Adipocyte (in vitro differentiated cells): Measurements from ENCODE around the gene SMPD3.

Source experiments
- DNase-seq: peaks from one replicate; pipeline ENCODE4 v3.0.0-alpha.2; 2015; ENCODE audit warnings: low read depth
- H3K27me3 ChIP-seq: replicated peaks from 2 replicates; pipeline ENCODE4 v1.7.0; 2013; ENCODE audit warnings: mild to moderate bottlenecking, low read length, moderate library complexity; ENCODE audit not compliant: control insufficient read depth, insufficient read depth
- H3K36me3 ChIP-seq: 2 replicates; pipeline ENCODE4 v1.7.0; 2013; ENCODE audit warnings: low read length, mild to moderate bottlenecking, moderate library complexity; ENCODE audit not compliant: control insufficient read depth, insufficient read depth, severe bottlenecking
- H3K4me1 ChIP-seq: 2 replicates; pipeline ENCODE4 v1.7.0; 2013; ENCODE audit warnings: mild to moderate bottlenecking, low read length, moderate library complexity; ENCODE audit not compliant: control insufficient read depth, insufficient read depth
- H3K4me3 ChIP-seq: 2 replicates; pipeline ENCODE4 v1.7.0; 2013; ENCODE audit warnings: mild to moderate bottlenecking, low read length, moderate library complexity
- H3K9ac ChIP-seq: 2 replicates; pipeline ENCODE4 v1.7.0; 2013; ENCODE audit warnings: mild to moderate bottlenecking, low read length, moderate library complexity
- H3K9me3 ChIP-seq: 2 replicates; pipeline ENCODE4 v1.7.0; 2013; ENCODE audit warnings: mild to moderate bottlenecking, low read length, moderate library complexity; ENCODE audit not compliant: control insufficient read depth

SMPD3 gene

GRCh38 chr16:68429076-68429854 is 19.0 kb downstream of the SMPD3 start:
- H3K27me3 ChIP-seq: peaks cover 63% of the 10 kb centered on the region
- no peak overlapping the region for H3K9ac ChIP-seq
- H3K4me3 ChIP-seq: no peak overlapping the region
- DNase-seq: no peak
- H3K9me3 ChIP-seq: no peaks in the 10 kb centered on the region
- H3K4me1 ChIP-seq: peaks cover 2% of the 10 kb centered on the region
- no peaks in the 10 kb centered on the region for H3K36me3 ChIP-seq

- Histone ChIP-seq H3K36me3 (no peaks in the 10 kb centered on the region), H3K27me3 (peaks cover 68% of the 10 kb centered on the region), H3K9ac (no peak overlapping the region), H3K4me3 (no peak overlapping the region), H3K9me3 (no peaks in the 10 kb centered on the region), H3K4me1 (peaks cover 2% of the 10 kb centered on the region)
- no peak for DNase-seq
Observed at GRCh38 chr16:68427649-68428303, 20.5 kb downstream of the SMPD3 start.

DNA sequence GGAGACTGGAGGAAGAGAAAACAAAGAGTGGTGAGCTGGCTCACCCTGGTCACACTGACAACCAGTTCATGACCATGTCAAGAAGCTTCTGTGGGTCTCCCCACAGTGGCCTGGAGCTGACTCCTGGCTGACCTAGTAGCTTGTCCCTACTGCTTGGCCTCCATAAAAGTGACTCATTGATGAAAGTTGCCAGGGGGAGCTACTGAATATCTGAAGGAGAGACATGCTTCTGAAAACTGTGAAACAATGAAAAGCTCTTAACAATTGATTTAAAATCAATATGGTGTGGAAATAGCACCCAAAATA is 22.0 kb downstream of the SMPD3 start:
- H3K36me3 ChIP-seq: no peaks in the 10 kb centered on the region
- peaks cover 2% of the 10 kb centered on the region for H3K4me1 ChIP-seq
- H3K27me3 ChIP-seq: peaks cover 73% of the 10 kb centered on the region
- H3K9ac ChIP-seq: no peak overlapping the region
- no peaks in the 10 kb centered on the region for H3K9me3 ChIP-seq
- H3K4me3 ChIP-seq: no peak overlapping the region
- DNase-seq: no peak

DNA sequence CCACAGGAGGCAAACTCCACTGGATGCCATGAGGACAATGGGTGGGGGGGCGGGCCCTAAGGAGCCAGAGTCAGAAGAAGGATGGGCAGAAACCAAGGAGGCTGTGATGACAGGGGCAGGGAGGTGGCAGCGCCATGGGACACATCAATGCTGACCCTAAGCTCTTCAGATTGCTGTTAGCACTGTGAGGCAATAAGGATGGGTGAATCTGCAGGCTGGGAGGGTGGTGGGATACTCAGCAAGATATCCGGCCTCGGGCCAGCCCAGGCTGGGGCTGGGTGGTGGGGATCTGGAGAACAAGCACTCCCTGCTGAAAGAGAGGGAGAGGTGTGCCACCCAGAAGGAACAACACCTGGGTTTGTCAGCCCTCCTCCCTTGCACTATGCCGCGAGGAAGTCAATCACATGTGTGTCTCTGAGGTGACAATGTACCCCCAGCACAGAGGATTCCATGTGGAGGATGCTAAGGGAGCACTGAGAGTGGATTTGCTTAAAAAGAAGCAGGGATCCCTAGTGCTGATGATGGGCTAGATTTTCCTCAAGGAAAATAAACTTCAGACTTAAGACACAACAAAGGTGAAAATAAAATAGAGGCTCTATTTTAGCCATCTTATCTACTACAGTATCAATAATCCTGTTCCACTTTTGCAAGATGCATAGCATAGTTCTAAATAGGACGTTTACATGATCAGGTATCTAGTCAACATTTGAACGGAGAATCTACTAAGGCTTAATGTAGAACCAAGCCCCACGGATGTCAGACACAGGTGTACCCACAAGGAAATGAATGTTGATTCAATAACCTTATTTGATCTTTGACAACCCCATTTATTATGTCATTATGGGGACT is 22.6 kb downstream of the SMPD3 start:
- Histone ChIP-seq H3K36me3 (no peaks in the 10 kb centered on the region), H3K4me3 (no peak overlapping the region), H3K9ac (no peak overlapping the region), H3K27me3 (peaks cover 69% of the 10 kb centered on the region), H3K4me1 (peaks cover 2% of the 10 kb centered on the region), H3K9me3 (no peaks in the 10 kb centered on the region)
- DNase-seq: no peak

DNA sequence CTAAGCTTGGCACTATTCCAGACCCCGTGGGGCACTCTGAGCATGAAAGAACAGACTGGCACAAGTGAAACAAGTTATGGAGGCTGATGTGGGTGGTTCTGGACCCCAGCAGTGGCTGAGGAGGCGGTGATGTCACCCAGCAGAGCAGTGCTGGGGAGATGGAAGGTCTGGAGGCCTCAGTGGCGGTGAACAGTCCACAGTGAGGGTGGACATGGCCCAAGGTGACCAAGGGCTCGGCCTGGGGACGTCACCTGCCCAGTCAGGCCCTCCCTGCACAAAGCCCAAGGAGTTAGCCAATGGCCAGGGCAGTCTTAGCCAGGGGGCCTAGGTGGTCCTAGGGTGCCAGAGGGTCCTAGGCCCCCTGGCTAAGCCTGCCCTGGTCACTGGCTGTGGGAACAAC is 24.5 kb downstream of the SMPD3 start:
- Histone ChIP-seq H3K27me3 (peaks cover 59% of the 10 kb centered on the region), H3K9me3 (no peaks in the 10 kb centered on the region), H3K36me3 (no peaks in the 10 kb centered on the region), H3K4me1 (peaks cover 2% of the 10 kb centered on the region), H3K9ac (no peak overlapping the region), H3K4me3 (no peak overlapping the region)
- no peak for DNase-seq

DNA sequence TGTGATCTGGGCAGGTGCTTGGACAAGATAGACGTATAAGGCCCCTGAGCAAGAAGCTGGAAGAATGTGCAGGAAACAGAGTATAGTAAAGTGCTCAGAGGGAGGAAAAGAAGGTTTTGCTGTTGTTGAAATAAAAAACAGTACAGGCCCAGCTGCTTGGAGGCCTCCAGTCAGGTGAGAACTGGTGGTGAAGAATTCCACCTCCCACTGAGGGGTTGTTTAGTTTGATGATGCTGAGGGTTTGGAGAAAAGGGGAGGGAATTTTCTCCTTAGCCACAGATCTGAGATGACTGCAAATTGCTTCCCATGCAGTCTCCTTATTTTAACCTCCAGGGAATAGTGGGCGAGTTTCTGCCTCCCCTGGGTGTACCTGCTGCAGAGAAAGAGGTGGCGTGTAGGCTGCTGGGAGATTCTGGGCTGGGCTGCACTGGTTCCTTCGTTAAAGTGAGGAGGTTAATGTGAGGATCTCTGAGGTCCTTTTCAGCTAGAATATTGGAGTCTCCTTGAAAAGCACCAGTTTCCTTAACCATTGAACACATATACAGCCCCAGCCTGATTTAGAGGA is 25.8 kb downstream of the SMPD3 start:
- no peak overlapping the region for H3K4me3 ChIP-seq
- H3K27me3 ChIP-seq: peaks cover 51% of the 10 kb centered on the region
- no peaks in the 10 kb centered on the region for H3K9me3 ChIP-seq
- no peaks in the 10 kb centered on the region for H3K36me3 ChIP-seq
- H3K9ac ChIP-seq: no peak overlapping the region
- DNase-seq: no peak
- peaks cover 2% of the 10 kb centered on the region for H3K4me1 ChIP-seq

DNA sequence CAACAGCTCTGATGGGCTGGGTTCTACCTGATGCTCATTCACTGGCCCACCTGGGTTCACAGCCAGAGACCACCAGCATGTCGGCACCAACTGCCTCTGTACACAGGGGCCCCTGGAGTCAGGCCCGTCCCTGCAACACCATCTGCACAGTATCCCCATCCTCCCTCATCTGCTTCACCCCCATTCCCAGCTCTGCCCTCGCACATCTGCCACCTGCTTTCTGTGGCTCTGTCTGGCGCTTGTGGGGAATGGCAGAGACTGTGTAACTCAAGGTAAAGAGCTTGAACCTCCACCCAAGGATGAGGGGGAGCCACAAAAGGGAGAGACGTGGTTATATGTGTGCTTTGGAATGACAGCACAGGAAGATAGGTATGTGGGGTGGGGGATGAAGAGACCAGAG is 27.2 kb downstream of the SMPD3 start:
- Histone ChIP-seq H3K36me3 (no peaks in the 10 kb centered on the region), H3K4me3 (no peak overlapping the region), H3K4me1 (no peaks in the 10 kb centered on the region), H3K9ac (no peak overlapping the region), H3K9me3 (no peaks in the 10 kb centered on the region), H3K27me3 (peaks cover 52% of the 10 kb centered on the region)
- DNase-seq: no peak

DNA sequence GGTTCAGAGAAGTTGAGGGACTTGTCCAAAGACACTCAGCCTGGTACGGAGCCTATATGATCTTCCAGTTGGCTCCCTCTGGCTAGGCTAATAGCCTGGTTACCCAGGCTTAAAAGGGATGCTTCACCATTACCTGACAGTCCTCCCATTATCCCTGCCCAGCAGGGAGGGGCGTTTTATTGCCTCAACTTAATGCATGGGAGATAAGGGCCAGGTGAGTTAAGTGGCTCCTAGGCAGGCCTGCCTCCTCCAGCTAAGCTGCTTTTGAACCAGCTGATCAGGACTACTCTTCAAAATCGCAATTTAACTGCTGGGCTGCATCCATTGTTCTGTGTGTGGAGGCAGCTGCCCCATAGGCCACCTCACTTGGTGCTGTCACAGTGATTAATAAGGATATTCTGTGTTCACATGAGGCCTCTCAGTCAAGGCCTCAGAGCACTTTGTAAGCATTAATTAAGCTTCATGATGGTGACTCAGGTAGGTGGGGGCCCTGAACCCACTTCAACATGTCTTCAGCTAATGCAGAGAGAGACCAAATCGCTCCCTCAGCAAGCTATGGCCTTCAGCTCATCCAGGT is 27.9 kb downstream of the SMPD3 start:
- Histone ChIP-seq H3K4me3 (no peak overlapping the region), H3K27me3 (peaks cover 52% of the 10 kb centered on the region), H3K36me3 (no peaks in the 10 kb centered on the region), H3K4me1 (no peaks in the 10 kb centered on the region), H3K9me3 (no peaks in the 10 kb centered on the region), H3K9ac (no peak overlapping the region)
- DNase-seq: no peak

DNA sequence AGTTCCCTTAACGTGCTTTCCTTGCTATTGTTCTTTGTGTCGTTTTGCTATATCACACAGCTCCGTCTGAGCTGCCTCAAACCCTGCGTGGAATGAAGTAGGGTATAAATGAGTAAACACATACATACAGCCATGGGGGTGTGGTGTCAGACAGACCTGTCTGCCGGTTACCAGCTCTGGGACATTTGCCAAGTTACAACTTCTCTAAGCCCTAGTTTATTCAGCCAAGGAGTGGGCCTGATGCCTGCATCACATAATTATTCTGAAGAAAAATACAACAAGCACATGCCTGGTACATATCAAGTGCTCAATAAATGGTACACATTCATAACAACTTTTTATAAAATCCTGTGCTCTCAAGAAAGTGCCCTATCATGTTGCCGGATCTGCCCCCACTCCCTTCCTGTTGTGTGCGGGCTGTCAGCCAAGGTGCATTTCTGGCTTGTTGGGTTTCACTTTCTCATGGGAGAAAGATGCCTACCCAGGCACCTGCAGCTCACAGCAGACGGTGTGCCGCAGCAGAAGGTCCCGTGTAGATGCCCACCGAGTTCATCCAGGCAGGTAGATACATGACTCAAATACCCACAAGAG is 30.5 kb downstream of the SMPD3 start:
- DNase-seq: no peak
- peaks cover 14% of the 10 kb centered on the region for H3K4me1 ChIP-seq
- no peak overlapping the region for H3K9ac ChIP-seq
- no peaks in the 10 kb centered on the region for H3K9me3 ChIP-seq
- no peak overlapping the region for H3K4me3 ChIP-seq
- H3K27me3 ChIP-seq: peaks cover 41% of the 10 kb centered on the region
- H3K36me3 ChIP-seq: no peaks in the 10 kb centered on the region

DNA sequence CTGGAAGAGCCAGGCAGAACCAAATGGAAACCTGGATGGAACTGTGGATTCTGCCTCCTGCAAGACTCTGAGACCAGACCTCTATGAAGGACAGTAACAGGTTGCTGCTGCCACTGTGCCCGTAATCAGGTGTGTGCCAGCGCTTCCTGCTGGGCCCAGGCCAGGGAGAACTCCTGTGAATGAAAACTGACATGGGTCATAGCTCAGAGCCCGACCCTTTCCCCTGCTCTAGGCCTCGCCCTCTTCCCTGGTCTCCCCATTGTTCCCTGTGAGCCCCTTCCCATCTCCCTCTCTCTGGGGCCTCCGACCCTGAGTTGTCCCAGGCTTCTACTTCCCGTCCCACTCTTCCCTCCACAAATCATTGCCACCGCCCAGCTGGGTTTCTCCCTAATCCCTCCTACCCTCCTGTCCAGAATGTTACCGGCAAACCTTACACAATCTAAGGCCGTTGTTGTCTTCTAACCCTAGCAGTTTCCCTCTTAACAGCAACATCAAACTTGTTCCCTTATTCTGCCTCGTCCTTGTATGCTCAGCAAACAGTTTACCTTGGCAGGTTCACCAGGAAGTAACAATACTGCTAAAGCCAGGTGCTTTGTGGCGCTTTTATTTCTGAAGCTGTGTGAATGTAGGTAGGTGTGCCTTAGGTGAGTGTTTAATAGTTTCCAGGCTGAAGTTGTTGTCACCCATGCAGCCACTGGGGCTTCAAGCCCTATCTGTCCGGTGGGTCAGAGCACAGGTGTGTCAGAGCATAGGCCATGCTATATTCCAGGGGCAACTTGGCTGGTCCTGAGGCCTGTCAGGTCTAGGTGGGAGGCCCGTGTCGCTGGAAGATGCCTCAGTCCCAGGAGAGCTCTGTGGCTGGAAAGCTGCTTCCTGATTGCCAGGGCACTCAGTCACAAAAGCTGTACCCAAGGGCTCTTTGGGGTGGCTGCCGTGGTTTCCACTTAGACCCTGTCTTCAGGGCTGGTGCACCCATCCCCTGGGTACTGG is 32.0 kb downstream of the SMPD3 start:
- Histone ChIP-seq H3K4me1 (peaks cover 14% of the 10 kb centered on the region), H3K9me3 (no peaks in the 10 kb centered on the region), H3K27me3 (peaks cover 29% of the 10 kb centered on the region), H3K4me3 (no peak overlapping the region), H3K9ac (no peak overlapping the region), H3K36me3 (no peaks in the 10 kb centered on the region)
- DNase-seq: no peak
